Activated CD8-positive, alpha-beta memory T cell treated with anti-CD3 and anti-CD28 coated beads, Interleukin-2, amount 50 U/mL, for 24 hours (primary cell): ENCODE results near the gene DNASE1L1.
"Not testable (repeated sequence)": the region's sequence is repeated elsewhere in the genome, so short reads cannot be mapped to it uniquely, and the experiment has no call there.

ENCODE experiments used
- DNase-seq: peaks from one replicate; pipeline ENCODE4 v3.0.0-alpha.2; 2020; ENCODE audit errors: extremely low read depth

DNASE1L1 gene

DNA sequence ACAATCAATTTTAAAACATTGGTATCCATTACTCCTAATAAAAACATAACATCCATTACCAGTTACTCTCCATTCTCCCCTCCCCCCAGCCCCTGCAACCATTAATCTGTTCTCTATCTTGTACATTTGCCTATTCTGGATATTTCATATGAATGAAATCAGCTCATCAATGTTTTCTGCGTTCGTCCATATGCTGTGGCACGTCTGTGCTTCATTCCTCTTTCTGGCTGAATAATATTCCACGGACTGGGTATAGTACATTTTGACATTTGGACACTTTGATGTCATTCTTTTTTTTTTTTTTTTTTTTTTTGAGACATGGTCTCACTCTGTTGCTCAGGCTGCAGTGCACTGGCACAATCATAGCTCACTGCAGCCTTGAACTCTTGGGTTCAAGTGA lies 5.2 kb downstream of the DNASE1L1 start:
- no peak for DNase-seq

DNA sequence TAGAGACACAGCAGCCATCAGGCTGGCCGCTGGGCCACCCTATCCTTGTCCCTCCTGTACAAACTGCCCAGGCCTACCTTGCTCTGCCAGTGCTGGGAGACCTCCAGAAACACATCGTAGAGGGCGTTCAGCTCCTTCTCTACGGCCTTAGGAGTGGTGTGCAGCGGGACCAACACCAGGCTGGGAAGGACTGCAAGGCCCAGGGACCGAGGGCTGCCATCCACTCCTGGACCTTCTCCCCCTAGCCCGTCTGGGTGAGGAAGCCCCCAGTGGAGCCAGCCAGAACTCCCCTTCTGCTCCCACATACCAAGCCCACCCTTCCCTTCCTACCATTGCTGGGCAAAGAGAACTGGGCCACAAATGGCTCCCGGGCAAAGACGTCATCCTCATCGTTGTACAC lies 5.9 kb downstream of the DNASE1L1 start:
- no peak for DNase-seq

DNA sequence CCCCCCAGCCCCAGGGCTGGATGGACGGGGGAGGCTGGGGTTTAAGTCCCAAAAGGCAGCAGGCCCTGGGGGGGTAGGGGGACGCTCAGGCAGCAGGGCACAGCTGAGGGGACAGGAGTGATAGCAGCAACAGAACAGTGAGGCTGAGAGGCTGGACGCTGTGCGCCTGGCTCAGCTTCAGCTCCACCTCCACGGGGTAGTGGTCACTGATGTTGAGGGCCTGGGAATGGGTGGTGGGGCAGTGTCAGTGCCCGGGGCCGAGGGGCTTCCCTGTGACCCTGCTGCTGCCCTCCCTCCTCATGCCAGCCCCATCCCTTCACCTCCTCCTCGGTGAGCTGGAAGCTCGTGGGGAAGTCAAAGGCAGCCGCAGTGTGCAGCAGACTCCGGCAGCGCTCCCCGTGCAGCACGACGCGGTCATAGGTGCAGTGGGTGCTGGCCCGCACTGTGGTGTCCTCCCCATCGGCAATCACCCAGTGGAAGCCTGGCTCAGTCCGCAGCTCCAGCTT lies 6.4 kb downstream of the DNASE1L1 start:
- no peak for DNase-seq

DNA sequence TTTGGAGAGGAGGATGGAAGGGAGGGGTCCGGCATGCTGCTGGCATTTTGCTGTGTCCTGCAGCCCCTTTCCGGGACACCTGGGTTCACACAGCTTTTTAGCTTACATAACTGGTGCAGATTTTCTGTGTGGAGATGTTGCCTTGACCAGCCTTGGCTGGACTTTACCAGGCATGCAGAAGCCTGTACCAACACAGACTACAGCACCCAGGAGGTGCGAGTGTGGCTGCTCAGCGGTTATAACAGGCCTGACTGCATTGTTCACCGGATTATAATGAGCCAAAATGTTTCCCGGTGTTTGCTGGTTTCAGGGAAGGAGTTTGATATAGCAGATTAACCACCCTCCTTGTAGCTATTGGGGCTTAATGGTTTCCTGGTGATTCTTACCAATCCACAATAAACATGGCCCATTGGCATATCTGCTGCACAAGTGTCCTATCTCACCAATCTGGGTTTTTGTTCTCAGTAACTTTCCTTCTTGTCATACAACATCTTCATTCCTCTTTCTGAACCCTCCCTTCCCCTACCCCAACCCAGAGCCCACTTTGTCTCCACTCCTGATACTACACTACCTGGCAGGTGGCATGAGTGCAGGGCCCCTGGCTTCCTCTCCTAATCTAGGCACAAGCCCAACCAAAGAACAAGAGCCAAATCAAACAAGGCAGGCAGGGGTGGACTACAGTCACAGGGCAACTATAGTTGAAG lies 7.0 kb downstream of the DNASE1L1 start:
- no peak for DNase-seq

DNA sequence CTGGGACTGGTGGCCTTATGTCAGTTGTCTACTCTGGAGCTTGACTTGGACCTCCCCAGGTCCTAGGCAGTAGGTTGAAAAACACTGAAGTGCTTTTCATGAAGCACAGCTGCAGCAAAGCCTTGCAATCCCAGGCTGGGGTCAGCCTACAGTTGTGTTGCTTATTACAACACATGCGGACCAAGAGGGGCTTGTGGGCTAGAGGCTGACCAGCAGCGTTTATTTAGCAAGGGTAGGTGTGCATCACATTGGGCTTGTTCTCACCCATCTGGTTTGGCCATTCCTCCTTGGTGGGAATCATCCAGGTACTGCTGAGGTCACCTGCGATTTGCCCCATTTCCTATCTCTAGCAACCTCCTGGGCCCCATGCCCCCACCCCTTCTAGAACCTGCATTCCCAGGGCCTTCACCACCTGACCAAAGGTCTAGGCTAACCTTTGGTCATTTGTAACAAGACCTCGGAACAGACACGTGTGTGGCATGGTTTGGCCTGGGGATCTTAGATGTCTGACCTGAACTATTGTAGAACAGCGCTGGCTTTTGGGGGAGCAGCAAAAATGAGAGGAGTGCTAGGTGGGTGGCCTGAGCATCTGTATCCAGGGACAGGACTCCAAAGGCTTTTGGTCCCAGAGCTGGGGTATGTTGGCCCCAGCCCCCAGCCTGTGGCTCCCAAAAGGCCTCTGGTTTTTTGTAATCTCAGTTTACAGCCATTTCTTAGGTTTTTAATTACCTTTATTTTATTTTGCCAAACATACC lies 7.8 kb downstream of the DNASE1L1 start:
- DNase-seq, result no peak

DNA sequence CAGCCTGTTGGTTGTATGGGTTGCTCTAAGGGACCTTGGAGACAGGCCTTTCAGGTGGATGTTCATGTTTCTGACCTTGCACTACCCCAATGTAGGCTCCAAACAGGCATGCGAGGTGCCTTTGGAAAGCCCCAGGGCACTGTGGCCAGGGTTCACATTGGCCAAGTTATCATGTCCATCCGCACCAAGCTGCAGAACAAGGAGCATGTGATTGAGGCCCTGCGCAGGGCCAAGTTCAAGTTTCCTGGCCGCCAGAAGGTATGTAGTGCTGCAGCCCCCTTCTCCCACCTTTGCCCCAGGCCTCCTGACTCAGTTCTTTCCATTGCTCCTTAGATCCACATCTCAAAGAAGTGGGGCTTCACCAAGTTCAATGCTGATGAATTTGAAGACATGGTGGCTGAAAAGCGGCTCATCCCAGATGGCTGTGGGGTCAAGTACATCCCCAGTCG lies 8.7 kb downstream of the DNASE1L1 start:
- DNase-seq, result not testable (repeated sequence)

DNA sequence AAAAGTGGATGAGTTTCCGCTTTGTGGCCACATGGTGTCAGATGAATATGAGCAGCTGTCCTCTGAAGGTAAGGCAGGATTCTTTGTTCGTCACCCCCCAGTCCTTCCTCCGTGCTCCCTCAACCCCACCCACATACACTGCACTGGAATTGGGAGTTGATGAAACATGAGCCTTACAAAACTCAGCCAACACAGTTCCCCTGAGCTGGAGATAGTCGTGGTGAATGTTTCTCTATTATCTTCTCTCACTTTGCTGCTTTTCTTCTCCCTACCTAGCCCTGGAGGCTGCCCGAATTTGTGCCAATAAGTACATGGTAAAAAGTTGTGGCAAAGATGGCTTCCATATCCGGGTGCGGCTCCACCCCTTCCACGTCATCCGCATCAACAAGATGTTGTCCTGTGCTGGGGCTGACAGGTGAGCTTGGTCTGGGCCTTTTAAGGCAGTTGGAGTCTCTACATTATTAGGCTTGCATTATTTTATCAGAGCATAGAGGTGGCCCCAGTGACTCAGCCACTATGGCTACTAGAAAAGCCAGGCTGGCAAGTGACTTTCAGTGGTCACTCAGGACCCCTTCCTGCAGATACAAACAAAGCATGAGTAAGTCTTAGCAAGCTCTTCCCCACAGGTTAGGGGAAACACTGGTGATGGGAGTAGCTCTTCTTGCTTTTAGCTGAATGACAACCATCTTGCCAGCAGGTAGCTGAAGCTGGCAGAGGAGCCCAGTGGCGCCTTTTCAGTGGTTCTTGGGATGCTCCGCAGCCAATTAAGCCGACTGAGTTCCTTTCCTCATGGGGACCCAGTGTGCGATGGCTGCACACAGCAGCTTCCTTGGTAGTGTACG lies 9.3 kb downstream of the DNASE1L1 start:
- DNase-seq, result no peak

DNA sequence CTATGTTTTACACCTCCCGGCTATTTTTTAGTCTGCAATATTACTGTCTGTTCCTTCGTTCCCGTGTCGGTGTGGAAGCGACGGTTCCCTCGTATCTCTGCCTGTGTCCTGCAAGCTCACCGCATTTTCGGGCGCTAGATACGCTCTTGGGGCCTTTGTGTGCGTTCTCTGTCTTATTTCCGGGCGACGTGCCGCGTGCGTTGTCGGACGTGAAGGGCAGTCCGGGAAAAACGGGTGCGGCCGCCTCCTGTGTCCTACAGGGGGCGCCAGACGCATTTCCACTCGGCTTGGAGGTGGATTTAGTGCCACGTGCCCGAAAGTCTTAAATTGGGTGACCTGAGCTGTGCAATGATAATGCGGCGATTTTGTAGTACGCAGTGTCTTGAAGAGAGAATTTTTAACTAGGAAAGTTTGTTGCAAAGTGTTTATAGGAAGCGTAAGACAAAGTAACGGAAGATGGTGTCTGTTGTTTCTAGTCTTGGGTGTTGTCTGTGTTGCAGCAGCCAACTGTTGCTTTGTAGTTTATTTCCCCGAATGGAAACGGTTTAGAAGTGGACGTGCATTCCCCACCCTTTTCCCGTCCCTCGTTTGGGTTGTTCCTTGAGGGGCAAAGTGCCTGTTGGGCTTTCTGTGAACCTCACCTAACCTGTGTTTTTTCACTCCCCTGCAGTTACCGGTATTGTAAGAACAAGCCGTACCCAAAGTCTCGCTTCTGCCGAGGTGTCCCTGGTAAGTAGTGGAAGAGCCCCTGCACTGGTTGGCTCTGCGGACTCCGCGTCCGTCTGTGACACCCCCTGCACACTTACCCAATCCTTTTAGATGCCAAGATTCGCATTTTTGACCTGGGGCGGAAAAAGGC lies 10.2 kb downstream of the DNASE1L1 start:
- peak; percentile 48 for DNase-seq

DNA sequence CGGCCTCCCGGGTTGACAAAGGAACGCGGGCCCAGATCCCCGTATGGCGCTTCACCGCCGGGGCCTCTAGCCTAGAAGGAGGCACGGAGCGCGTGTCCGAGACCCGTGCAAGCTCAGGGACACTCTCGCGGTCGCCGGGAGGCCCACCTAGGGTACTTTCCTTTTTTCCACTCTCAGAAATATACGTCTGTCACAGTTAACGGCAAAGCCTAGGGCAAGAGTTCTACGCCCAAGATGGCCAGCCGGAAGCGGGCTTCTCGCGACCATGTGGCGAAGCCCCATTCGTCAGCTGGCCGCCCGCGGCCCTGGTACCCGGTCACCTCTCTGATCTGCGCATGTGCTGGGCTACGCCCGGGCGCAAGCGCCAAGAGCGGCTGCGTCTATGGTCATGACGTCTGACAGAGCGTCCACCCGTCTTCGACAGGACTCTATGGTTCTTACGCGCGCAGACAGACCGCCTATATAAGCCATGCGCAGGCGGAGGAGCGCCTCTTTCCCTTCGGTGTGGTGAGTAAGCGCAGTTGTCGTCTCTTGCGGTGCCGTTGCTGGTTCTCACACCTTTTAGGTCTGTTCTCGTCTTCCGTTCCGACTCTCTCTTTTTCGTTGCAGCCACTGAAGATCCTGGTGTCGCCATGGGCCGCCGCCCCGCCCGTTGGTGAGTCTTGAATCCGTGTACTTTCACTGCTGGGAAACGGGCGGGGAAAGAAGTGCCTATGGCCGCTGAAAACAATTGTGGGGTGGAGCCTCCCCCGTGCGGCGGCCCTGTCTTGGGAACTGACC lies 11.0 kb downstream of the DNASE1L1 start, which contains the start of gene RPL10:
RPL10 (plus strand) TSS at position 490 of the 780 bp plus-strand sequence; CDS start at position 633, 143 bp downstream.
- peak; percentile 66 for DNase-seq

DNA sequence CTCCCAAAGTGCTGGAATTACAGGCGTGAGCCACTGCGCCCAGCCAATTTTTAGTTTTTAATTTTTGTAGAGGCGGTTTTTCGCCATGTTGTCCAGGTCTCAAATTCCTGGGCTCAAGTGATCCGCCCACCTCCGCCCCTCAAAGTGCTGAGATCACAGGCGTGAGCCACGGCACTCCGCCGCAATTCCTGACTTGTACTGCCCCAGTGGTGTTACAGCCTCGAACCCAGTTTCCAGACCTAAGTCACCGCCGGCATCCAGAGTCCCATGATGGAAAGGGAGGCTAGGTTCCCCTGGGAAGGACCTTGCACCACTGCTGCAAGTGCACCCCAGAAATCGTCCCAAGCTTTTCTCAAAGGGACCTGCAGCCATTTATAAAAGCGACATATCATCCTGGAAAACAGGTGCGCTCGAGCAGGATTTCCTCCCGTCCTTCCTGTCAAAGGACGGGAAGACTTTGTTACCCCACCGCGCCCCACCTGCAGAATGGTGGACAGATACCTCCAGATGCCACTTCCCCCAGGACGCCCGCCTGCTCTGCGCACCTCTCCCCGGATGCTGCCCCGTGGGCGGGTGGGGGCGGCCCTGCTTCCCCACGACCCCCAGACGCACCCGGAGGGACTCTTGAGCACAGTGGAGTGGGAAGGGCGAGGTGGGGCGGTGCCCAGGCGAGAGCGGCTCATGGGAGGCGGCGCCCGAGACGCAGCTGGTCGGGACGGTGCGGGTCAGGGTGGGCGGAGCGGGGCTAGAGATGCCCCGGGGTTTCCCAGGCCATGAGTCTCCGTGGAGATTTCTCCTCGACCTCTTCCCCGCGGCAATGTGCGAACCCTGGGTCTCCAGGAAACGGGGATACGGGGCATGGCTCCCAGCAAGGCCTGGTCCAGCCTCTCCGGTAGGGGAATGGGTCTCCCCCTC lies 11.8 kb downstream of the DNASE1L1 start:
- no peak for DNase-seq

DNA sequence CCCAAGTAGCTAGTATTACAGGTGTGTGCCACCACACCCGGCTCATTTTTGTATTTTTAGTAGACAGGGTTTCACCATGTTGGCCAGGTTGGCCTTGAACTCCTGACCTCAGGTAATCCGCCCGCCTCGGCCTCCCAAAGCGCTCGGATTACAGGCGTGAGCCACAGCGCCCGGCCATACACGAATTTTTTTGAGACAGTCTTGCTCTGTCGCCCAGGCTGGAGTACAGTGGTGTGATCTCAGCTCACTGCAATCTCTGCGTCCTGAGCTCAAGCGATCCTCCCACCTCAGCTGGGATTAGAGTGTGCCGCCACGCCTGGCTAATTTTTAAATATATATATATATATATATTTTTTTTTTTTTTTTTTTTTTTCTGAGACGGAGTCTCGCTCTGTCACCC lies 12.7 kb downstream of the DNASE1L1 start:
- DNase-seq, result not testable (repeated sequence)

DNA sequence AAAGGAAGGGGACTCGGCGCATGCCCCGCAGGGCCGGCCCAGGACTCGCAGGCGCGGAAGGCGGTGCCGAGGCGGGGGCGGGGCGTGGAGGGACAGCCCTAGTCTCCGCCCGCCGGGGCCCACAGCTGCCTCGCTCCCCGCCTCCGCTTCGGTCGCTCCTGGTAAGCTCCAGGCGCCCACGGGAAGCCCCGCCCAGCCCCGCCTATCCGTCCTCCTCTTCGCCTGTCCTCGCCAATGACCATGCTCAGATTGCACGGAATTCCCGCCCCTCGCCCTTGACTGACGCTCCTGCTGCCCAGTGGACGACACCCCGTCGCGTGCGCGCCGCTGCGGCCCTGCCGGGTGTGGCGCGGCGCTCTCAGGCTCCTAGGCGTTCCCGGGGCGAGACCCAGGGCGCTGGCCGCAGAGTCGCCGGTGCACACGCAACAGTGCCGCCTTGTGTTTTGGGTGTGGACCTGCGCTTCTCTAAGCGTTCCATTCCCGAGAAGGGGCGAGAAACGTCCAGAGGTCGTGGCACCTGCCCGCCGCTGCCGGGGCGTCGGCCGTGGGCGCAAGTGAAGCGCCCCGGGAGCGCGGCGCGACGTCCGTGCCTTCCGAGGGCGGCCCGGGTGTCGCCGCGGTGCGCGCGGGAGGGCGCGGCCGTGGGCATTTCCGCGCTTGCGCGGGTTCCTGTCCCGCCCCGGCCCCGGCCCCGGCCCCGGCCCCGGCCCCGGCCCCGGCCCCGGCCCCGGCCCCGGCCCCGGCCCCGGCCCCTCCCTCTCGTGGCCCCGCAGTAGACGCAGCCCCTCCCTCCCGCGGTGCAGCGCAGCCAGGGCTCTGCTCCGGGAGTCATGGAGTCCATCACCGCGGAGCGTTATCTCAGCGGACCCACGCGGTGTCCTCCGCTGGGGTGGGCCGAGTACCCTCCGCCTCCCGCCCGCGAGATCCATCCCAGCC lies 19.0 kb downstream of the DNASE1L1 start:
- DNase-seq, result not testable (repeated sequence)

DNA sequence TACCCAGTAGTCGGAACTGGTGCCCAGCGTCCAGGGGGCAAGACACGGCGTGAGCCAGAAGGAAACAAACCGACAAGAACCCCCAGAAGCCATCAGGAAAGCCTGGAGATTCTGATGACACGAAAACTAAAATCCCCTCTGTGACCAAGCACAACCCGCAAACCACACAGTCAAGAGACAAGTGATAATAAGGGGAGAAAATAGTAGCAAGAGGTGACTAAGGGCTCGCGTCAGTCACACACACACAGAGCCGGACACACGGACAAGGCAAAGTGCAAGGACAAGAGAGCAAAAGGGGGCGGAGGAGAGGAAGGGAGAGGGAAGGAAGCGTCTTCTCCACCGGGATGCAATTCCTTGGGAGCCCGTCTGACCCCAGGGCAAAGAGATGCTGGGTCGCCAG lies 20.4 kb downstream of the DNASE1L1 start:
- DNase-seq, result not testable (repeated sequence)

DNA sequence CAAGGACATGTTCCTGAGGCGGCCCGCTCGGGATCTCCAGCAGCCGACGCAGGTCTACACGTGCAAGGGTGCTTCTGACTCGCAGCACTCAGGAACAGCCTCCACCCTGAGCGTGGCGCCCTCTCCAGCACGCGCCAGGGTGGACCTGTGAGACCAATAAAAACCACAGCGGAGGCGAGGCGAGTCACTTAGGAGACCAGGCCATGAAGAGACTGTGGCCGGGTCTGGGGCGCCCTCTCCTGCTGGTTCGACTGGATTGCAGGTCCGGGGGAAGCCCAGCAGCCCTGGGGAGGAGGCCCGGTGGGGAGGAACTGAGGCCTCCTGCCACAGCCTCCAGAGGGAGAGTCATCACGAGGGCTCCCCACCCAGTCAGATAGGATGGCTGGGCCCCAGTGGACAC lies 21.0 kb downstream of the DNASE1L1 start:
- not testable (repeated sequence) for DNase-seq

DNA sequence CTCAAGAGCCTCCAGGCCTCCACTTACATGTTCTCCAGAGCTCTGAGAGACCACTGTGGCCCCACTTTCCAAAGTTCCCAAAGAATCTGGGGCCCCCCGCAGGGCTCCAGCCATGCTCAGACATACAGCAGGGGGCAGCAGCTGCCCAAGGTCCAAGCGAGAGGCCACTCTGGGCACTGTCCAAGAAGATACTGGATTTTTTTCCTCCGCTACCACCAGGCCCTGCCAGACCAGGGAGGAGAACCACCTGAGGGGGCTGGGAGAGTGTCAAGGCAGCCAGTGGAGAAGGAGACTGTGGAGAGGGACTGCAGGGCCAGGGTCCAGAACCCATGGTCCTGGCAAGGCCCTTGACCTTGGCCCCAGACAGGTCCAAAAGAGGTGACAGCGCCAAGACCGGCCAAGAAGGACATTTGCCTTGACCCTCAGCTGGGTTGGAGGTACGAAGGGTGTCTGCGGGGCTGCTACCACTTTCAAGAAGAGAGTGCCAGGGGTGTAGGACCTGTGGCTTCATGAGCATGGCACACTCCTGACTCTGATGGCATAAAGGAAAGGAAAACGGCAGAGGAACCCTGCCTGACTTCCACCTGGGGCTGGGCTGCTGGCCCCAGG lies 24.7 kb downstream of the DNASE1L1 start:
- no peak for DNase-seq

DNA sequence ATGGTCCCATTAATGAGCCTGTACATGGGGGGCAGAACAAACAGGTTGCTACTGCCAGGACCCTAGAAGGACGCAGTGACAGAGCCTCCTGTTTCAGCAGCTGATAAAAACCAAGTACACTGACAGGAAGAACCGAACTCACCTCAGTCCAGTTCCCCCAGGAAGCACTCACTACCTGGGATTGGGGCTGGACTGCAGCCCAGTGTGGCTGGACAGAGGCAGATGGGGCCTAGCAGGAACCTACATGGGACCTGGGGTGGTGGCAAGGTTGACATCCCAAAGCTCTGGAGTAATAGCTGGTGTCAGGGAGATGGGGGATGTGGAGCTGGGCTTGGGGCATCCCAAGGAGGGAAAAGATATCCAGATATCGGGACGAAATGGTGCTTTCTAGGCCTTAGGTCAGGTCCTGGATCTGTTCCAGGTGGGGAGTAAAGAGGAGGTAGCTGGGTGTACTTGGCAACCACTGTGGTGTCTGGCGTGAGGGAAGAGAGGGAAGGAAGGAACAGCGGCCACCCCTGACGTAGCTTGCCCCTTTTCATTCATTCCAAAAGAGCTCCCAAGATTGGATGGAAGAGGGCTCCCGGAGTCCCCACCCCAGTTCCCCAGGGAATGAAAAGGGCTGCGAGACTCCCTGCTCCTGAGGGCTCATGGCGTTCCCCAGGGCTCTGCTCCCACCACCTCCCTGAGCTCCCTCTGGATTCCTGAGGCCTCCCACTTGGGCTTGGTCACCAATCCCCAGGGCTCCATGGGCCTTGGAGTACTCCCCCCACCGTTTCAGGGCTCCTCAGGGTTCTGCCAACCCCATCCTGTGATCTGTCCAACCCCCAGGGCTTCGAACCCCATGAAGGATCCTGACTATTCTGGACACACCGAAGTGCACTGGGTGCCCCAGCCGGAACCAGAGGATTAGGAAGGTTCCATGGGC lies 25.4 kb downstream of the DNASE1L1 start:
- DNase-seq, result no peak
